RWPE1 (cell line): ENCODE data around the gene SLPI.

Experiments used
- CTCF ChIA-PET: fragments of 350-600 bp; sonication (Branson Sonifier 250); formaldehyde crosslinking; extraction: SDS; loops from one replicate; lab custom pipeline; 2021; lab: Yijun Ruan, JAX
- POLR2A ChIA-PET: fragments of 400-600 bp; formaldehyde crosslinking; extraction: SDS; loops from one replicate; lab custom pipeline; 2020; ENCODE audit warnings: antibody characterized with exemption; ENCODE audit not compliant: low non-redundant PET; lab: Yijun Ruan, JAX
- DNase-seq: peaks from one replicate; pipeline ENCODE4 v3.0.0; 2012; ENCODE audit warnings: low spot score
- H3K27ac ChIP-seq: fragments of 450-650 bp; 2 replicates; pipeline ENCODE4 v1.5.1; 2017
- TF ChIP-seq, protein P1 (sequence below): fragments of 450-650 bp; conservative IDR thresholded peaks from 2 replicates; pipeline ENCODE4 v1.5.1; 2017; ENCODE audit warnings: low read depth, mild to moderate bottlenecking

Gene SLPI

DNA sequence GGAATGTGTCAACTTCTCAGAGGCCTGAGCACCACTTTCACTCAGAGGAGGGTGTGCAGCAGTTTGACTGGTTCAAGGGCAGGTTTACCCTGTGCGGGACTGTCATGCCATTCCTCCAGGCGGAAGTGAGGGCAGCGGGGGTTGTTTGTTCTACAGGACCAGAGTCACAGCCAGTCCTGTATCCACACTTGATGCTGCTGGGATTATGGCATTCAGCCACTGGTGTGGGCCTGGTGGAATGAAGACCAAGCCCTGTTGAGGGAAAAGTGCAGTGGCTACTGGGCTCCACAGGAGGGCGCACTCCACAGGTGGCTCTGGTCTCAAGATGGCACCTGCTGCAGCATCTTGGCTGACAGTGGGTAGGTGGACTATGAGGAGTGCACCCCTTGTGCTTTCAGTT lies 18.4 kb downstream of the SLPI start:
- CTCF ChIA-PET = interaction anchor here (1.1 kb wide), 1 partner anchor 56 kb away, joined by 3 read pairs; no protein-coding TSS in a partner anchor
- TF ChIP-seq, protein P1, sequence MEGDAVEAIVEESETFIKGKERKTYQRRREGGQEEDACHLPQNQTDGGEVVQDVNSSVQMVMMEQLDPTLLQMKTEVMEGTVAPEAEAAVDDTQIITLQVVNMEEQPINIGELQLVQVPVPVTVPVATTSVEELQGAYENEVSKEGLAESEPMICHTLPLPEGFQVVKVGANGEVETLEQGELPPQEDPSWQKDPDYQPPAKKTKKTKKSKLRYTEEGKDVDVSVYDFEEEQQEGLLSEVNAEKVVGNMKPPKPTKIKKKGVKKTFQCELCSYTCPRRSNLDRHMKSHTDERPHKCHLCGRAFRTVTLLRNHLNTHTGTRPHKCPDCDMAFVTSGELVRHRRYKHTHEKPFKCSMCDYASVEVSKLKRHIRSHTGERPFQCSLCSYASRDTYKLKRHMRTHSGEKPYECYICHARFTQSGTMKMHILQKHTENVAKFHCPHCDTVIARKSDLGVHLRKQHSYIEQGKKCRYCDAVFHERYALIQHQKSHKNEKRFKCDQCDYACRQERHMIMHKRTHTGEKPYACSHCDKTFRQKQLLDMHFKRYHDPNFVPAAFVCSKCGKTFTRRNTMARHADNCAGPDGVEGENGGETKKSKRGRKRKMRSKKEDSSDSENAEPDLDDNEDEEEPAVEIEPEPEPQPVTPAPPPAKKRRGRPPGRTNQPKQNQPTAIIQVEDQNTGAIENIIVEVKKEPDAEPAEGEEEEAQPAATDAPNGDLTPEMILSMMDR = peak; percentile 53; the same call in 1 of the 2 replicates
- POLR2A ChIA-PET = no interaction called here
- no peak overlapping the region for H3K27ac ChIP-seq
- DNase-seq = no peak

DNA sequence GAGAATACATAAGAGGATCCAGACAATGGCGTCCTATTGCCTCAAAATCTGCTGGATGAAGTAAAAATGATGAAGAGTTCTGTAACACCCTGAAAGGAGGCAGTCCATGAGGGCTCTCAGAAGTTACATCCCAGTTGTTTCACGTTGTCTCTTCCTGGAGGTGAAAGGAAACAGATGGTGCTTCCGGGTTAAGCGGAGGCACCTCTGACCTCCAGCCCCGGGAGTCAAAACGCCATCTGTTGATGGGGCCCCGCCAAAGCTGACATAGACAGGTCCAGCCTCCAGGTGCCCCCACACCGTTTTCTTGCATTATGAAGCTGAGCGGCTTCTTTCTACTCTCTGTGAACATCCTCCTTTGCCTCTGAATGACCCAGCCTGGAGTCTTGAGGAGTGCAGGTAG lies 23.7 kb downstream of the SLPI start:
- H3K27ac ChIP-seq = no peak overlapping the region
- ChIA-PET POLR2A (no interaction called here), CTCF (interaction anchor here (0.6 to 0.7 kb wide), 2 partner anchors 81 to 317 kb away, joined by 3 read pairs; no protein-coding TSS in a partner anchor)
- TF ChIP-seq, protein P1 = no peak
- DNase-seq = no peak

DNA sequence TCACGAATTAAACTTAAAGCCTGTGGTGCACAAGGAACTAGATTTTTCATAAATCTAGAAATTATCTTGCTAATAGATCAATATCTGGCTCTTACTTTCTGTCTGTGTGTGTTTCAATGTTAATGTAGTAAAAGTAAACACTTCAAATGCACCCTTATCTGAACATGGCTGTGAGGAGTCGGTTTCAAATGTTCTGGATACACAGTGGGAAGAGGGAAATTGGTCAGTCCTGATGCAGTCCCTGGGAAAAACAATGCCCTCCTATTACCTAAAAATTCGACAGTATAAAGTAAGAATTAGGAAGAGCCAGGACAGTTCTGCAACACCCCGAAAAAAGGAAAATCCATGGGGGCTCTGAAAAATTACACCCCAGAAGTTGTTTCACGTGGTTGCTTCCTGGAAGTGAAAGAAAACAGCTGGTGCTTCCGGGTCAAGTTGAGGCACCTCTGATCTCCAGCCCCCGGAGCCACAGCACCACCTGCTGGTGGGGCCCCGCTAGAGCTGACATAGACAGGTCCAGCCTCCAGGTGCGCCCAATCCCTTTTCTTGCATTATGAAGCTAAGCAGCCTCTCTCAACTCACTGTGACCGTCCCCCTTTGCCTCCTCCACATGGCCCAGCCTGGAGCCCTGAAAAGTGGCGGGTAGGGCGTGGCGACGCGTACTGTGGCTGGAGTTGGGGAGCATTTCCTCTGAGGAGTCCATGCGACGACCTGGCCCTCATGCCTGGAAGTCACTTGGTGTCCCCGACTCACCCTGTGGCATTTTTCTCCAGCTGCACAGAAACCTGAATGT lies 24.9 kb downstream of the SLPI start:
- no peak overlapping the region for H3K27ac ChIP-seq
- ChIA-PET POLR2A (no interaction called here), CTCF (interaction anchor here (0.5 to 1.3 kb wide), 13 partner anchors 8 to 207 kb away, joined by 3 to 17 read pairs (median 4); partner anchors contain the start of genes SEMG2 and SLPI)
- TF ChIP-seq, protein P1 = peak; percentile 57
- DNase-seq = peak; percentile 50

DNA sequence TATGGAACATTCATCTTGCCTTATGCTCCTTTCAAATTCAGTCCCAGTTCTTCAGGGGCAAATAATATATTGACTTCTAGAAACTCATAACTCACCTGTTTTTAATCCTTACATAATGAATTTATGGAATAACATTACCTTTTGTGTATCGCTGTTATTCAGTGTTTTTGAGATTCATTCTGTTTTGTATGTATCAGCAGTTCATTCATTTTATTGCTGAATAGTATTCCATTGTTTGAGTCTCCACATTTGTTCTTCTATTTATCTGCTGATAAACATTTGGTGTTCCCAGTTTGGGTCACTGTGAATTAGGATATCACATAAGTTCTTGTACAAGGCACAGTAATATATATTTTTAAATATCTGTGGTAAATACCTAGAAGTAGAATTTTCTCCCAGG lies 28.1 kb downstream of the SLPI start:
- DNase-seq = no peak
- ChIA-PET POLR2A (no interaction called here), CTCF (no interaction called here)
- H3K27ac ChIP-seq = no peak overlapping the region
- TF ChIP-seq, protein P1 = no peak

DNA sequence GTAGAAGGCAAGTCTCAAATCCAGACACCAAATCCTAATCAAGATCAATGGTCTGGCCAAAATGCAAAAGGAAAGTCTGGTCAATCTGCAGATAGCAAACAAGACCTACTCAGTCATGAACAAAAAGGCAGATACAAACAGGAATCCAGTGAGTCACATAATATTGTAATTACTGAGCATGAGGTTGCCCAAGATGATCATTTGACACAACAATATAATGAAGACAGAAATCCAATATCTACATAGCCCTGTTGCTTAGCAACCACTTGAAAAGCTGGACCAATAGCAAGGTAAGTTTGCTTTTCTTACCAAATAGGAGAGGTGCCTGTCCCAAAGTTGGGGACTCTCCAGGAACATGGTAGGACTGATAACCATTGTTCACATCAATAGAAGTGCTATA lies 31.2 kb downstream of the SLPI start:
- POLR2A ChIA-PET = no interaction called here
- TF ChIP-seq, protein P1 = no peak
- no peak for DNase-seq
- H3K27ac ChIP-seq = no peak overlapping the region
- CTCF ChIA-PET = no interaction called here

DNA sequence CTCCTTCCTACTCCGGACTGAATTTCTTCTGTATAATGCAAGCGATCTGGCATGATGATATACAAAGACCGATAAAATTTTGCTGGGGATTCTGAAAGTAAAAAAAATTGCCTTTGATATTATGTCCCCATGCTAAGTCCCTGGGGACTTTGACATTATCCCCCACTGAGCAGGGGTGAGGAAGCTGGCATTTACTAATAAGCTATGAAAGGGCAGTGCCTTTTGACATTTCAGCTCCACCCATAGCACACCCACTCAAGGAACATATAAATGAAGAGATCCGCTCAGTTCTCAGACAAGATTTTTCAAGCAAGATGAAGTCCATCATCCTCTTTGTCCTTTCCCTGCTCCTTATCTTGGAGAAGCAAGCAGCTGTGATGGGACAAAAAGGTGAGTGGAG lies 33.3 kb downstream of the SLPI start, which contains the start of gene SEMG2:
Gene SEMG2, plus strand, starts transcription at position 298 of the 400 bp plus-strand sequence. Its CDS starts 17 bp downstream, at position 315.
- CTCF ChIA-PET = interaction anchor here (1.0 to 1.2 kb wide), 3 partner anchors 9 to 255 kb away, joined by 3 to 4 read pairs (median 4); partner anchors contain the start of gene STK4
- TF ChIP-seq, protein P1 = no peak
- no peak for DNase-seq
- POLR2A ChIA-PET = no interaction called here
- no peak within 1 kb of the TSS for H3K27ac ChIP-seq
